Stimulated activated CD4-positive, alpha-beta T cell treated with anti-CD3 and anti-CD28 coated beads, Interleukin-15, amount 100 ng/mL, for 48 hours (primary cell): Measurements from ENCODE around the gene PKD1L1.
"Not testable (repeated sequence)": the region's sequence is repeated elsewhere in the genome, so short reads cannot be mapped to it uniquely, and the experiment has no call there.

Source experiments
- DNase-seq, 2 donors: peaks; one replicate each; pipeline ENCODE4 v3.0.0-alpha.2; 2020; ENCODE audit warnings: low read depth in 2 of 2

The PKD1L1 gene

DNA sequence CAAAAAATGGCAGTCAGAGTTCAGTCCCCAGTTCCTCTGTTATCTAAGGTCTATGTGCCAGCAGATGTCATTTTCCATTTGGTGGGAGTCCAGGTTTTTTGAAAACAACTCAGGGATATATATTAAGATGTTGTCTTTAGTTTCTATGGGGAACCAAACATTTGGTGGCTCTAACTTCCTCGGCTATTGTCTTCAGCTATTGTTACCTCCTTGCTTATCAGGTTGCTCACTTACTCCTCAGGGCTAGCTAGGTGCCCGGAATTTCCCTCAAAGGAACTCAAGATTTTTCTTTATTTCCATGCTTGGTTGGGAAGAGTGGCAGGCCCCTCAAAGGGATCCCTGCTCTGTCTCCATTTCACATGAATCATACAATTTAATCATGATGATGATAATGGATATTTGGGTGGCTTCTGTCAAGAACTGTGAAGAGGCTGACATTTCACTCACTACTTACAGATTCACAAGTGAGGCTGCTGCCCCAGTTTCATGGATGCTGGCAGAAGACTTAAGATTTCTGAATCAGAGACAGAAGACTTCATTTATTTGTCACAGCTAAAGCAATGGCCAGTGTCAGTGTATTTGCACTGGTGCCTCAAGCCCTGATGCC lies 182.8 kb downstream of the PKD1L1 start:
- no peak for DNase-seq

GRCh38 chr7:47764746-47765145 lies 183.5 kb downstream of the PKD1L1 start:
- no peak for DNase-seq

DNA sequence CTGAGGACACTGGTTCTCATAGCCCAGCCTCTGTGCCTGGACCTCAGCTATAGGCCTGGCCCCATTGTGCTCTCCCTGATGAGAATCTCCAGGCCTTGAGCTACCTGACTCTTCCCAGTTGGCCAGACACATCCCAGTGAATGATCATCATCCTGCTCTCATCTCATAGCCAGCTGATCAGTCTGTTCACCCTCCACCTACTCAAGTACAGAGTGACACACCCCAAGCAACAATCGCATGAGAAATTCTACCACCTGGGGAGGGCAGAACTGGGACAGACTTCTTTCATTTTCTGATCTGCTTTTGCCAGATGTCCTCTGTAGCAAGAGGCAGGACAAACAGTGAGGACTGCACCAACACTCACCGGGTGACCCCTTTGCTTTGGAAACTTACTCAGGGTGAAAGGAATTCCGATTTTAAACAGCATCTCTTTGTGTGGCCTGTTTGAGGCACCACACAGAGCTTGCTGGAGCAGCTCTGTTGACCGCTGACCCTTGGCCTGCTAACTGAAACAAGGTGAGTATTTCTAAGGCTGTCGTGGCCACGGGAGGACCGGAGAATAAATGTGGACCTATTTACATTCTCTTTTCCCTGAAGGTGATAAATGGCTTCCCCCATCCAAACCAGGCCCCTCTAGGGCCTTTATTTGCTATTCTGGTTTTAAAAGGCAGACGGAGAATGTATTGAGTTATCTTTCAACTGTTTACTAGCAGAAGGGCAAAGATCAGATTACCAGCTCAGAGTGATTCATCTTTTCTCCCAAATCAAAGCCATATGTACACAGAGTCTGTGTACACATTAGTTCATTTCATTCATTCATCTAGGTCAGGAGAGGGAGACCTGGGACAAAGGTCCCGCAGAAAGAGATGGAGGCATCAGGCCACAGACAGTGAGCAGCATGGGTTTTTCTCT lies 184.9 kb downstream of the PKD1L1 start:
- DNase-seq, result no peak

DNA sequence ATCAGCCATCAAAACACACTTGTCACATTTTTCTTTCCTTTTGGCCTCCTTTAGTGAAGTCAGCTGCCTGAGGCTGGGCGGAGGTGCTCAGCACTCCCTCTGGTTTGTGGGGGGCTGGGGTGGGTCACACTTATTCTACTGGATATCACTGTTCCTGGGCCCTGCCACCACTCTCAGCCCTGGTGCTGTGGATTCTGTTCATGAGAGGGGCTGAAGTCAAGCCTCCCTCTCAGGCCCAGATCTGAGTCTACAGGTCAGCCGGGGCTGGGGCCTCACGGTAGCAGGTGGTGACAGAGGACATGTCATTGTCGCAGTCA lies 185.6 kb downstream of the PKD1L1 start:
- DNase-seq, result no peak

DNA sequence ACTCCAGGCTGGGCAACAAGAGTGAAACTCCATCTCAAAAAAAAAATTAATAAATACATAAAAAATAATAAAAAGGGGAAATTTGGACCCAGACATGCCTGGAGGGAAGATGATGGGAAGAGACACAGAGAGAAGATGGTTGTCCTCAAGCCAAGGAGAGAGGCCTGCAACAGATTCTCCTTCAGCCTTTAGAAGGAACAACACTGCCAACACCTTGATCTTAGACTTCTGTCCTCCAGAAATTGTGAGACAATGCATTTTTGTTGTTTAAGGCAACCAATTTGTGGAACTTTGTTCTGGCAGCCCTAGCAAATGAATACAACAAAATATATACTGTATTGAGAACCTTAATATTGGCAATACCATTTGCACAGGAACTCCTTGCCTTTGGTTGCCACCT lies 186.1 kb downstream of the PKD1L1 start:
- no peak for DNase-seq

DNA sequence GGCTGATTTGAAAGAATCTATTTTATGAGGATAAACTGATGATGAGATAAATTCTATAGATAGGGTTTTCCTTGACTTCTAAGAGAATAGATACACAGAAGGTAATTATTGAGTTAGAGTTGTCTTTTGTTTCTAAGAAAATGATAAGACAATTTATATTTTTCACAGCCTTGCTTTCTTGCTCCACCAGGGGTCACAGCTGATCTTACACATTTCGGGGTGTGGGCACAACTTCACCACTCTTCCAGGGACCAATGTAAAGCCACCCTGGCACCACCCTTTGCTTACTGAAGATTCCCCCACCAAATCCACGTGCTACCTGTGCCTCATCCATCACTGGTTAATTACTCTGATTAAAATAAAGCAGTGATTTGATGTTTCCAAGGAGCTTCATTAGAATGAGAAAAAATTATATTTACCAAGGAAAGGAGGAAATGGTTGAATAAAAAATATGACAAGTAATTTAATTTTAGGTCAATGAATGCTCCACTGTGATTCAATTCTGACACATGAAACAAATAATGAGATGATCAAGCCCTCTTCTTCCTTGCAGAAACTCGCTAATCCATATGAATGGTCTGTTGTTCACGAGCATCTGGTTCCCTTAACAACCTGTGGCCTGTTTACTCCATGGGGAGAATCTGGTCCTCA lies 189.1 kb downstream of the PKD1L1 start:
- no peak for DNase-seq

GRCh38 chr7:47758546-47758945 lies 189.7 kb downstream of the PKD1L1 start:
- no peak for DNase-seq

GRCh38 chr7:47757921-47758411 lies 190.3 kb downstream of the PKD1L1 start:
- no peak for DNase-seq

- no peak for DNase-seq
Observed at GRCh38 chr7:47756636-47757035, 191.6 kb downstream of the PKD1L1 start.

- no peak for DNase-seq
Observed at GRCh38 chr7:47755248-47755647, 193.0 kb downstream of the PKD1L1 start.

- DNase-seq, result not testable (repeated sequence)
Observed at GRCh38 chr7:47751724-47752123, 196.5 kb downstream of the PKD1L1 start.

- no peak for DNase-seq
Observed at GRCh38 chr7:47751043-47751442, 197.2 kb downstream of the PKD1L1 start.

DNA sequence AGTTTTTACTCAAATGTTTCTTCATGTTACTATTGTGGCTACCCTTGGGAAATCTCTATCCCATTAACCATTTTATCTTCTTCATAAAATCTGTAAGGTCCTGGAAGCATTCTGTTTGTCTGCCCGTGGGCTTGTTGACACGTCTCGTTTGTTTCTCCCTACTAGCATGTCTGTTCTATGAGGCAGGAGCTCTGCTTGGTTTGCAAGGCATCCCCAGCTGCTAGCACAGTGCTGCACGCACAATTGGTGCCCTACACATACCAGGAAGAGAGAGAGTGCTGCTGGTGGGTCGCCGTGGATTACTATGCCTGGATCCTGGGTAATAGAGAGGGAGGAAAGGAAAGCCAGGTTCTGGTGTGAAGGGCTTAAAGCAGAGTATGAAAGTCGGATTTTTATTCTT lies 200.2 kb downstream of the PKD1L1 start:
- DNase-seq, result no peak

GRCh38 chr7:47747160-47747559 lies 201.1 kb downstream of the PKD1L1 start:
- DNase-seq, result no peak

- DNase-seq, result no peak
Observed at GRCh38 chr7:47746468-47746867, 201.8 kb downstream of the PKD1L1 start.

DNA sequence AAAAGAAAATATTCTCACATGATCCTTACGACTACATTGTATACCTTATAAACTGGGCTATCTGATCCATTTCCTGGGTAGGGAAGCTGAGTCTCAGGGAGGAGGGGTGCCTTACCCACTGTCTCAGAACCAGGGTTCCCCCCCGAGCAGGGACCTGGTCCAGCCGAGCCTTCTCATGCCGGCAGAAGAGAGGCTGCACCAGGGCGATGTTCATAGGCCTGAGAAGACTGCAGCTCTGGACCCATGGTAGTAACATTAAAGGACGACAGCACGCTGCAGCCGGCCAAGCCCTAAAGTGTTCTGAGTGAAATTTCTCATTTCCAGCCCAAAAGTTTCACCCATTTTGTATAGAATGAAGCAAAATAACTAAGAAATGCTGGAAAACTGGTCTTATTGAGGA lies 203.4 kb downstream of the PKD1L1 start:
- DNase-seq, result no peak

- no peak for DNase-seq
Observed at GRCh38 chr7:47743965-47744591, 204.2 kb downstream of the PKD1L1 start.

- DNase-seq, result no peak
Observed at GRCh38 chr7:47741984-47742383, 206.3 kb downstream of the PKD1L1 start.

DNA sequence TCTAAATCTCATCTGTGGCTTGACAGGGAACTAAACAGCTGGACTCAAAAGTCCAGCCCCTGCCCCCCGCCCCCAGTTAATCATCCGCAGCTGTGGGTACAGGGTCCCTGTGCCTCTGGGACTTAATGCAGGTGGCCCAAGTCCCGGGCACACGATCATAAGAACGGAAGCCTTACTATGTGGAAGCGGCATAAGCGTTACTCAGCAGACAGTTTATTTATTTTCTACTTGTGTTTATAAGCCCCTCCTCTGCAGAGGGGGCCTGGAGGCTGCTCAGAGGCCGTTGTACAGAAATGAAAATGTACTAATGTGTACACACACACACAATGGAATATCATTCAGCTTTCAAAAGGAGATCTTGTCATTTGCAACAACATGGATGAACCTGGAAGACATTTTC lies 208.4 kb downstream of the PKD1L1 start:
- DNase-seq, result no peak

GRCh38 chr7:47739301-47739875 lies 208.9 kb downstream of the PKD1L1 start:
- DNase-seq, result no peak

- DNase-seq, result no peak
Observed at GRCh38 chr7:47738563-47739166, 209.6 kb downstream of the PKD1L1 start.

- DNase-seq, result no peak
Observed at GRCh38 chr7:47737601-47738000, 210.7 kb downstream of the PKD1L1 start.
